Thymus (tissue), 11 donors: ENCODE results near the gene GLP1R. TPM values are rescaled to one million over a fixed set of nuclear protein-coding genes. Genes with fewer than 3 reads are reported as not detected.

Experiments
- DNase-seq, 9 donors: peaks; one replicate each; pipeline ENCODE4 v3.0.0-alpha.2; 2013; ENCODE audit warnings: low spot score in 9 of 9, low read depth in 6 of 9, missing footprints in 1 of 9
- H3K27ac ChIP-seq, 2 donors: one replicate each; pipeline ENCODE4 v1.5.1; 2013; ENCODE audit warnings: control low read depth in 1 of 2, low read depth in 1 of 2, low read length in 1 of 2, mild to moderate bottlenecking in 1 of 2, moderate library complexity in 1 of 2
- H3K27me3 ChIP-seq, 2 donors: one replicate each; pipeline ENCODE4 v1.5.1; 2013; ENCODE audit warnings: low read length in 1 of 2; ENCODE audit not compliant: control insufficient read depth in 2 of 2, insufficient read depth in 1 of 2
- H3K36me3 ChIP-seq, 2 donors: one replicate each; pipeline ENCODE4 v1.5.1; 2013; ENCODE audit warnings: low read length in 1 of 2, mild to moderate bottlenecking in 1 of 2, moderate library complexity in 1 of 2; ENCODE audit not compliant: control insufficient read depth in 2 of 2, insufficient read depth in 2 of 2
- H3K4me1 ChIP-seq, 2 donors: one replicate each; pipeline ENCODE4 v1.5.1; 2013; ENCODE audit warnings: low read length in 2 of 2; ENCODE audit not compliant: control insufficient read depth in 2 of 2, insufficient read depth in 2 of 2
- H3K4me3 ChIP-seq, 2 donors: one replicate each; pipeline ENCODE4 v1.5.1; 2013; ENCODE audit warnings: low read length in 2 of 2, control low read depth in 1 of 2, mild to moderate bottlenecking in 1 of 2
- H3K9me3 ChIP-seq, 2 donors: one replicate each; pipeline ENCODE4 v1.5.1; 2013; ENCODE audit warnings: low read length in 1 of 2, mild to moderate bottlenecking in 1 of 2; ENCODE audit not compliant: control insufficient read depth in 2 of 2, insufficient read depth in 1 of 2
- WGBS: extraction: QIAGEN DNeasy Blood & Tissue Kit; methylation state at CpG from one replicate; pipeline ENCODE4 v1.1.7; 2013; 5-methylcytosine and 5-hydroxymethylcytosine counted together
- polyA plus RNA-seq: library from polyadenylated mRNA; stranded (reverse); fragments of 200-250 nt; gene quantifications from one replicate; pipeline ENCODE4 v1.2.3, GENCODE V29; 2013
- total RNA-seq: library from RNA; stranded (reverse); fragments of 120-200 nt; gene quantifications from one replicate; pipeline ENCODE4 v1.2.4, GENCODE V29; 2013
- donor health status: healthy.

GLP1R gene
- total and polyA plus RNA-seq, 2 donors = under 0.01 to 0.07 TPM

DNA sequence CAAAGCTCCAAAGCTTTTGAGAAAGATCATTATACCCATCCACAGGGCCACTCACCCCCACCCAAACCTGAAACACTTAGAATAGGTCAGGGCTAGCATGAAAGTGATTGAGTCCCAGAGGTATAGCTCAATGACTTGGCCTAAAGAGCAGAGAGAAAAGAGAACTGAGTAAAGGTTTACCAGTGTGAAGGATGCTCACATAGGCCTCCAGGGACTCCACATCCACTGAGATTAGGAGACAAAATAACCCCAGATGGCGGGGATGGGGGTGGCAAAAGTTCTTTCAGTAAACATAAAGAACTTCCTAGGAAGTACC, 54.2 kb downstream of the GLP1R start:
- peaks cover 4 to 9% of the 10 kb centered on the region in 2 donors for H3K4me1 ChIP-seq
- no peak overlapping the region for H3K27ac ChIP-seq
- peaks cover 17% of the 10 kb centered on the region in 2 donors for H3K36me3 ChIP-seq
- no peaks in the 10 kb centered on the region for H3K9me3 ChIP-seq
- no peak overlapping the region for H3K4me3 ChIP-seq
- H3K27me3 ChIP-seq = no peaks in the 10 kb centered on the region
- DNase-seq = no peak
- 100% methylated on average over 1 of the region's 1 CpG for WGBS

- H3K9me3 ChIP-seq = no peaks in the 10 kb centered on the region
- peaks cover 4 to 9% of the 10 kb centered on the region in 2 donors for H3K4me1 ChIP-seq
- 95% methylated on average over 4 of the region's 4 CpGs for WGBS
- no peaks in the 10 kb centered on the region for H3K27me3 ChIP-seq
- H3K4me3 ChIP-seq = no peak overlapping the region
- peaks cover 26 to 29% of the 10 kb centered on the region in 2 donors for H3K36me3 ChIP-seq
- DNase-seq = no peak
- H3K27ac ChIP-seq = no peak overlapping the region
These were observed 55.9 kb downstream of the GLP1R start for GRCh38 chr6:39104528-39104927.

- Histone ChIP-seq H3K4me1 (peaks cover 4% of the 10 kb centered on the region in 2 donors), H3K27ac (no peak overlapping the region), H3K36me3 (peaks cover 33 to 40% of the 10 kb centered on the region in 2 donors), H3K27me3 (no peaks in the 10 kb centered on the region), H3K4me3 (no peak overlapping the region), H3K9me3 (no peaks in the 10 kb centered on the region)
- 94% methylated on average over 4 of the region's 4 CpGs for WGBS
- no peak for DNase-seq
These were observed 58.5 kb downstream of the GLP1R start for GRCh38 chr6:39107034-39107433.

- peaks cover 4% of the 10 kb centered on the region in 2 donors for H3K4me1 ChIP-seq
- no peaks in the 10 kb centered on the region for H3K27me3 ChIP-seq
- 50% methylated on average over 2 of the region's 2 CpGs for WGBS
- H3K27ac ChIP-seq = no peak overlapping the region
- peaks cover 33 to 40% of the 10 kb centered on the region in 2 donors for H3K36me3 ChIP-seq
- H3K4me3 ChIP-seq = no peak overlapping the region
- no peak for DNase-seq
- no peaks in the 10 kb centered on the region for H3K9me3 ChIP-seq
These were observed 59.1 kb downstream of the GLP1R start for GRCh38 chr6:39107641-39108040.

DNA sequence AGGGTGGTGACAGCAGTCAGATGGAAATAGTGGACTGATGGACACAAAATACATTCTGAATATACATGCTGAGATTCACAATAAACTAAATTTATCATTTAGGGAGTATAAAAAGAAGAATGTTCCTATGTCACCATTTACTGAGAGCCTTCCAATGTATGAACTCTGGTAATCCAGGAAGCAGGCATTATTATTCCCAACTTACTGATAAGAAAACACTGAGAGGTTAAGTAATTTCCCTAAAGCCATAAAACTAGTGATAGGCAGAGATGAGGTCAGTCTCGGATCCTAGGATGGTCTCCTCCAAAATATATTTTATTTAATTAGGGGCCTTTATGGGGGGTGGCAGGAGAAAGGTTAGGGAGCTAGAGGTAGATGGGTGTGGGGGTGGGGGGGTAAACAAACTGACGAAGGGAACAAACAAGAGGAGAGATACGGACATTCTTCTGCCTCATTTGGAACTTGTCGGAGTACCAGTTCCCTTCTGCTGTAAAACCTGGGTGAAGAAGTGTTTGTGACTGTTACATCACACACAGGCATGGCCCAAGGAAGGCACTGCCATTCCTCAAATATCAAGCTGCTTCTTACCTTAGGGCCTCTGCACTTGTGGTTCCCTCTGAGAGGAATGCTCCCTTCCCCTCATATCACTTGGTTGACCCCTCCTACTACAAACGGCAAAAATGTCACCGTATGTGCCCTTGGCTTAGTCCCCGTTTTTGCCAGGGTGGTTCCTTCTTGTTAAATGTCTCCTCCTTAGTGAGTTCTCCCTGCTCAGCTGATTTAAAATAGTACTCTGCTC, 59.7 kb downstream of the GLP1R start:
- Histone ChIP-seq H3K9me3 (no peaks in the 10 kb centered on the region), H3K4me1 (peaks cover 4% of the 10 kb centered on the region in 2 donors), H3K4me3 (no peak overlapping the region), H3K27me3 (no peaks in the 10 kb centered on the region), H3K36me3 (peaks cover 31 to 40% of the 10 kb centered on the region in 2 donors), H3K27ac (no peak overlapping the region)
- DNase-seq = no peak
- 97% methylated on average over 7 of the region's 7 CpGs for WGBS

- peak overlapping the region in 1 of 2 donors; percentile 6 for H3K27ac ChIP-seq
- H3K4me3 ChIP-seq = no peak overlapping the region
- no peaks in the 10 kb centered on the region for H3K27me3 ChIP-seq
- H3K36me3 ChIP-seq = peaks cover 15 to 25% of the 10 kb centered on the region in 2 donors
- peaks cover 2 to 8% of the 10 kb centered on the region in 2 donors for H3K4me1 ChIP-seq
- no peaks in the 10 kb centered on the region for H3K9me3 ChIP-seq
- WGBS = 54% methylated on average over 5 of the region's 5 CpGs
- peak in 1 of 9 donors; percentile 35 for DNase-seq
These were observed 62.7 kb downstream of the GLP1R start for GRCh38 chr6:39111280-39111679.

DNA sequence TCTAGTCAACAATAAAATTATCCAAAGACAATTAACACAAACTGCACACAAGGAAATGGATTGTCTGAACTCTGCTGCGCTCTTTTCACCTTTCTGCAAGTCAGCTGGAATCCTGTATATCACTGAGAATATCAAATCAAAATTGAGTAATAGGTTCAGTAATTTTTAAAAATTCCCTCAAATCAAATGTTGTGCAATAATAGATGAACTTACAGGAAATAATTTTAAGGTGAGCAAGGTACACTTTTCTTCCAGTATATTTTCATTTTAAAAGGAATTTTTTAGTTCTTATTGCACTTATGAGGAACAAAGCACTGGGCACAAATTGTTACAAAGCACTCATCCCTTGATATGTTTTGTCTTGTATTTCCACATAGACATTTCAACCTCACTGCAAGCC, 65.2 kb downstream of the GLP1R start:
- no peaks in the 10 kb centered on the region for H3K9me3 ChIP-seq
- H3K36me3 ChIP-seq = peaks cover 14 to 19% of the 10 kb centered on the region in 2 donors
- H3K27me3 ChIP-seq = no peaks in the 10 kb centered on the region
- H3K4me3 ChIP-seq = peak overlapping the region; percentile 72 to 85
- H3K4me1 ChIP-seq = peaks cover 2 to 8% of the 10 kb centered on the region in 2 donors
- no peak overlapping the region for H3K27ac ChIP-seq
- no peak for DNase-seq
- WGBS = 94% methylated on average over 1 of the region's 1 CpG

DNA sequence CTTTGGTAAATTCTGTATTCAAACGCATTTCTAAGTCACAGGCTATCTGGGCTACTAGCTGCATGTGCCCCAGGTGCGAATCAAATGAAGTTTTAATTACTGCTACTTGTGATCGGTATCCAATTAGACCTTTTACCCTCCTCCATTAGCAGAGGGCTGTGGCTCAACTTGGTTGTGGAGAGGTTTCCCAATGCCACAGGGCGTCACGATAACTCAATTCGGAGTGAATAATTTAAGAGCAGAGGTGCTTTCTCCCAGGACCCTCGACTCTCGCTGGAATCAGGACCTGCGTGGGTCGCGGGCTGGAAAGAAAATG, 65.8 kb downstream of the GLP1R start:
- WGBS = under 1% methylated on average over 11 of the region's 11 CpGs
- H3K36me3 ChIP-seq = peaks cover 9 to 13% of the 10 kb centered on the region in 2 donors
- H3K27ac ChIP-seq = peak overlapping the region; percentile 93 to 97
- no peaks in the 10 kb centered on the region for H3K9me3 ChIP-seq
- no peaks in the 10 kb centered on the region for H3K27me3 ChIP-seq
- H3K4me1 ChIP-seq = peaks cover 2 to 8% of the 10 kb centered on the region in 2 donors
- peak in 4 of 9 donors; percentile 15 to 44 (median 38) for DNase-seq
- H3K4me3 ChIP-seq = peak overlapping the region; percentile 72 to 85

DNA sequence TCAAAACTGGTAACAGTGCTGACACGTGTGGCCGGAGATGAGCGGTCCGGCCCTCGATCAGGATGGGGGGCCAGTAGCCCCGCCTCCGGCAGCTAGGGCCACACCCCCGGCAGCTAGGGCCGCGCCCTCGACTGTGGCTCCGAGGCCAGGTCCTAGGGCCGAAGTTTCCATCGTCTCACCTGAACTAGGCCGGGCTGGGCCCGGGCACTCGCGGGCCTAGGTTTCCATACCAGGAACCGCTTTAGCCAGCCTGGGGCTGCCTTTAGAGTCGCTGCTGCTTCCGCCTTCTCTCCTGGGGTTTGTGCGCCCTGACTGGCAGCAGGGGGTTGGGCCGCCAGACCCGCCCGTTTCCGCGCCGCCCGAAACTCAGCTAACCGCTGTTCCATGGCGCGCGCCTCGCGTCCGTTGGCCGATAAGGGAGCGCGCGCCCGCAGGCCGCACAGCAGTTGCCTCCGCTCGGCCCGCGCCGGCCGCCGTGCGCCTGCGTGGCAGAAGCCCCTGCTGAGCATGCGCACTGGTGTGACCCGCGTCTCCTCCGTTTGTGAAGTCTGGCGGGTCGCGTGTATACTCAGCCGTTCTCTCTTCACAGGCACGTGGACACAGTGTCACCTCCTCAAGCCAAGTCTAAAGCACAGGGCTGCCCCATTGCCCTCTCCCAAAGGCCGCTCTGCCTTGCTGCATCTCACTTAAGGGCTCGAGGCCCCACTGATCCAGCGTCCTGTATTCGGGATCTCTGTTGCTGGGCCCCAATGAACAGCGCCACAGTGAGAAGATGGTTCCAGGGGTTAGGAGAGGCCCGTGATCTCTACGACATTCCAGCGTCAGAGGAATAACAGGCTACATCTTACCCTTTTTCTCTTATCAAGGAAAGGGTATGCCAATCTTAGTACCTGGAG, 66.4 kb downstream of the GLP1R start, which contains the start of gene SAYSD1:
Gene SAYSD1, minus strand, starts transcription at position 483 of the 896 bp plus-strand sequence. Its CDS starts 97 bp downstream, at position 386.
- Histone ChIP-seq H3K36me3 (peaks cover 3 to 7% of the 10 kb centered on the region in 2 donors), H3K4me3 (peak within 1 kb of the TSS; percentile 72 to 85), H3K27me3 (no peaks in the 10 kb centered on the region), H3K9me3 (no peaks in the 10 kb centered on the region), H3K4me1 (peaks cover 2 to 8% of the 10 kb centered on the region in 2 donors), H3K27ac (peak within 1 kb of the TSS; percentile 93 to 97)
- peak; percentile 74 to 95 (median 88) for DNase-seq
- 4% methylated on average over 68 of the region's 68 CpGs for WGBS
